Activated B cell treated with CpG ODN at 0.5 μM for 24 hours (primary cell): ENCODE measurements around the gene ATG16L2. TPM values are rescaled to one million over a fixed set of nuclear protein-coding genes. Genes with fewer than 3 reads are reported as not detected.

Source experiments
- ATAC-seq: fragments of 200-7000 bp; cut with Tn5 transposase; one replicate; pipeline ENCODE4 v1.10.0; 2021; ENCODE audit warnings: low read depth, mild to moderate bottlenecking, moderate library complexity
- CTCF ChIA-PET: fragments of 350-600 bp; sonication (Branson Sonifier 250); formaldehyde crosslinking; loops from one replicate; lab custom pipeline; 2021; ENCODE audit warnings: antibody characterized with exemption; lab: Charles Lee
- POLR2A ChIA-PET: fragments of 350-600 bp; sonication (Branson Sonifier 250); formaldehyde crosslinking; loops from one replicate; lab custom pipeline; 2021; ENCODE audit warnings: antibody characterized with exemption; lab: Charles Lee
- DNase-seq: peaks from one replicate; pipeline ENCODE4 v3.0.0; 2022
- H3K27ac Mint-ChIP-seq: one replicate; pipeline ENCODE4 v1.8.0; 2020; ENCODE audit warnings: mixed read lengths
- H3K27me3 Mint-ChIP-seq: one replicate; pipeline ENCODE4 v1.8.0; 2021; ENCODE audit warnings: mixed read lengths
- H3K36me3 Mint-ChIP-seq: one replicate; pipeline ENCODE4 v1.8.0; 2021; ENCODE audit warnings: low read depth, mixed read lengths
- H3K4me1 Mint-ChIP-seq: one replicate; pipeline ENCODE4 v1.8.0; 2021; ENCODE audit warnings: mixed read lengths
- H3K4me3 Mint-ChIP-seq: one replicate; pipeline ENCODE4 v1.8.0; 2020; ENCODE audit warnings: mild to moderate bottlenecking, mixed read lengths
- H3K9me3 Mint-ChIP-seq: one replicate; pipeline ENCODE4 v1.8.0; 2020; ENCODE audit warnings: mixed read lengths
- intact Hi-C: fragments of 100-400 bp; cut with micrococcal nuclease; formaldehyde crosslinking; loops from one replicate; pipeline ENCODE4 v1.15.1; 2024
- total RNA-seq: library from RNA; stranded (reverse); gene quantifications from 2 replicates; pipeline ENCODE4 v1.2.3, GENCODE V29; 2022
- TF ChIP-seq, protein P1 (sequence below): fragments of 200-600 bp; IDR thresholded peaks from one replicate; pipeline ENCODE4 v1.8.0; 2022; ENCODE audit warnings: antibody characterized with exemption, mild to moderate bottlenecking

The ATG16L2 gene
- total RNA-seq, 1 donor from 2014 or later = 96.7 TPM

GRCh38 chr11:72842653-72843330 lies 28.6 kb downstream of the ATG16L2 start:
- DNase-seq = no peak
- TF ChIP-seq, protein P1, sequence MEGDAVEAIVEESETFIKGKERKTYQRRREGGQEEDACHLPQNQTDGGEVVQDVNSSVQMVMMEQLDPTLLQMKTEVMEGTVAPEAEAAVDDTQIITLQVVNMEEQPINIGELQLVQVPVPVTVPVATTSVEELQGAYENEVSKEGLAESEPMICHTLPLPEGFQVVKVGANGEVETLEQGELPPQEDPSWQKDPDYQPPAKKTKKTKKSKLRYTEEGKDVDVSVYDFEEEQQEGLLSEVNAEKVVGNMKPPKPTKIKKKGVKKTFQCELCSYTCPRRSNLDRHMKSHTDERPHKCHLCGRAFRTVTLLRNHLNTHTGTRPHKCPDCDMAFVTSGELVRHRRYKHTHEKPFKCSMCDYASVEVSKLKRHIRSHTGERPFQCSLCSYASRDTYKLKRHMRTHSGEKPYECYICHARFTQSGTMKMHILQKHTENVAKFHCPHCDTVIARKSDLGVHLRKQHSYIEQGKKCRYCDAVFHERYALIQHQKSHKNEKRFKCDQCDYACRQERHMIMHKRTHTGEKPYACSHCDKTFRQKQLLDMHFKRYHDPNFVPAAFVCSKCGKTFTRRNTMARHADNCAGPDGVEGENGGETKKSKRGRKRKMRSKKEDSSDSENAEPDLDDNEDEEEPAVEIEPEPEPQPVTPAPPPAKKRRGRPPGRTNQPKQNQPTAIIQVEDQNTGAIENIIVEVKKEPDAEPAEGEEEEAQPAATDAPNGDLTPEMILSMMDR = no peak
- no peak for ATAC-seq
- H3K36me3 Mint-ChIP-seq = peaks cover 91% of the 10 kb centered on the region
- ChIA-PET CTCF (no interaction called here), POLR2A (interaction anchor here (1.0 kb wide), 1 partner anchor 12 kb away, joined by 3 read pairs; no protein-coding TSS in a partner anchor)
- intact Hi-C loops = no loop called here
- H3K27ac Mint-ChIP-seq = no peak overlapping the region
- H3K4me1 Mint-ChIP-seq = peaks cover 4% of the 10 kb centered on the region
- H3K9me3 Mint-ChIP-seq = no peaks in the 10 kb centered on the region
- H3K27me3 Mint-ChIP-seq = no peaks in the 10 kb centered on the region
- no peak overlapping the region for H3K4me3 Mint-ChIP-seq

GRCh38 chr11:72844356-72844755 lies 30.1 kb downstream of the ATG16L2 start:
- CTCF ChIA-PET = interaction anchor here (1.7 kb wide), 1 partner anchor 11 kb away, joined by 3 read pairs; no protein-coding TSS in a partner anchor
- Mint-ChIP-seq H3K4me3 (no peak overlapping the region), H3K27ac (peak overlapping the region; percentile 50), H3K4me1 (peaks cover 4% of the 10 kb centered on the region), H3K36me3 (peaks cover 91% of the 10 kb centered on the region), H3K27me3 (no peaks in the 10 kb centered on the region), H3K9me3 (no peaks in the 10 kb centered on the region)
- DNase-seq = no peak
- TF ChIP-seq, protein P1 = no peak
- POLR2A ChIA-PET = no interaction called here
- intact Hi-C loops = no loop called here
- no peak for ATAC-seq

GRCh38 chr11:72848846-72849466 lies 34.7 kb downstream of the ATG16L2 start:
- ChIA-PET POLR2A (no interaction called here), CTCF (interaction anchor here (1.6 to 1.7 kb wide), 2 partner anchors 124 to 329 kb away, joined by 5 to 7 read pairs; no protein-coding TSS in a partner anchor)
- ATAC-seq (peak; percentile 54), DNase-seq (no peak)
- intact Hi-C loops = loop anchor here (1.0 to 5.0 kb wide), 2 partner anchors 124 to 367 kb away; no protein-coding TSS in a partner anchor
- Mint-ChIP-seq H3K9me3 (no peaks in the 10 kb centered on the region), H3K27ac (no peak overlapping the region), H3K4me3 (no peak overlapping the region), H3K4me1 (peaks cover 16% of the 10 kb centered on the region), H3K36me3 (peaks cover 71% of the 10 kb centered on the region), H3K27me3 (no peaks in the 10 kb centered on the region)
- TF ChIP-seq, protein P1 = no peak

DNA sequence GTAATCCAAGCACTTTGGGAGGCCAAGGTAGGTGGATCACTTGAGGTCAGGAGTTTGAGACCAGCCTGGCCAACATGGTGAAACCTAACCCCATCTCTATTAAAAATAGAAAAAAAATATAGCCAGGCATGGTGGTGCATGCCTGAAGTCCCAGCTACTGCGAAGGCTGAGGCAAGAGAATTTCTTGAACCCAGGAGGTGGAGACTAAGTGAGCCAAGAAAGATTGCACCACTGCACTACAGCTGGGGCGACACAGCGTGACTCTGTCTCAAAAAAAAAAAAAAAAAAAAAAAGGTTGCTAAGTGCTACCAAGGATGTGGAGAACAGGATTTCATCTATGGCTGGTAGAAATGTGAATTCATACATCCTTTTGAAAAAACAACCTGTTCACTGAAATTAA lies 36.6 kb downstream of the ATG16L2 start:
- peaks cover 18% of the 10 kb centered on the region for H3K4me1 Mint-ChIP-seq
- ATAC-seq = no peak
- DNase-seq = no peak
- no peak overlapping the region for H3K4me3 Mint-ChIP-seq
- intact Hi-C loops = no loop called here
- CTCF ChIA-PET = no interaction called here
- POLR2A ChIA-PET = no interaction called here
- TF ChIP-seq, protein P1 = no peak
- no peak overlapping the region for H3K27ac Mint-ChIP-seq
- H3K36me3 Mint-ChIP-seq = peaks cover 70% of the 10 kb centered on the region
- no peaks in the 10 kb centered on the region for H3K9me3 Mint-ChIP-seq
- H3K27me3 Mint-ChIP-seq = no peaks in the 10 kb centered on the region

- H3K9me3 Mint-ChIP-seq = no peaks in the 10 kb centered on the region
- H3K27me3 Mint-ChIP-seq = no peaks in the 10 kb centered on the region
- CTCF ChIA-PET = no interaction called here
- DNase-seq (no peak), ATAC-seq (no peak)
- no peak overlapping the region for H3K4me3 Mint-ChIP-seq
- H3K36me3 Mint-ChIP-seq = peaks cover 68% of the 10 kb centered on the region
- intact Hi-C loops = no loop called here
- TF ChIP-seq, protein P1 = no peak
- H3K4me1 Mint-ChIP-seq = peaks cover 18% of the 10 kb centered on the region
- no peak overlapping the region for H3K27ac Mint-ChIP-seq
- POLR2A ChIA-PET = no interaction called here
Measured at GRCh38 chr11:72851726-72852125, 37.5 kb downstream of the ATG16L2 start.
